GM19455 (cell line): ENCODE results near the gene ARIH1.
"Not testable (repeated sequence)": the region's sequence is repeated elsewhere in the genome, so short reads cannot be mapped to it uniquely, and the experiment has no call there.

Source experiments
- ATAC-seq: cut with Tn5 transposase; IDR thresholded peaks from one replicate; pipeline ENCODE4 v1.9.1; 2021; ENCODE audit not compliant: unreplicated experiment

ARIH1 gene

GRCh38 chr15:72593838-72594237 is 119.7 kb downstream of the ARIH1 start:
- ATAC-seq = no peak

DNA sequence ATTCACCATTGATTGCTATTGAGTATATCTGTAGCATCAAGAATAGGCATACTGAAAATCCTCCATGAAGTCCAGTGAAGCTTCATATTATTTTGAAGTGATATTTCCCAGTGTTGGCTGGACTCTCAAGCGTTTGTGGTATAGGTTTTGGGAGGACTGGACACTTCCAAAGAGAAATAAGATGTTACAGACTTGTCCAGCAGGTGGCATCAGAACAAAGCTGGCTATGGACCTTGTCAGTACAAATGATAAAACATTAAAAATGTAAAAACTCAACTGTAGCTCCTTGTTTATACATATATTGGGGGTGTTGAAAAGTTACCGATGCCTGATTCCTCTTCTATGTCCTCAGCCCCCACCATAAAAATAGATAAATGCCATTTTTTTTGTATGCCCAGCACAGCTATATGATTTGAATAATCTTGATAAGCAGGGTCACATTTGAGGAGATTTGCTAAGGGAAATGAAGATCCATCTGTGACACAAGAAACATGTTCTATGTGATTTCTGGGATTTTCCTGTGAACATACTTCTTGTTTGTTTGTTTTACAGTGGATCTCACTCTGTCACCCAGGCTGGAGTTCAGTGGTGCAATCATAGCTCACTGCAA is 125.8 kb downstream of the ARIH1 start:
- no peak for ATAC-seq

GRCh38 chr15:72604794-72605193 is 130.7 kb downstream of the ARIH1 start:
- ATAC-seq = no peak

GRCh38 chr15:72608084-72608483 is 134.0 kb downstream of the ARIH1 start:
- ATAC-seq = not testable (repeated sequence)

GRCh38 chr15:72609862-72610261 is 135.7 kb downstream of the ARIH1 start:
- ATAC-seq = no peak

DNA sequence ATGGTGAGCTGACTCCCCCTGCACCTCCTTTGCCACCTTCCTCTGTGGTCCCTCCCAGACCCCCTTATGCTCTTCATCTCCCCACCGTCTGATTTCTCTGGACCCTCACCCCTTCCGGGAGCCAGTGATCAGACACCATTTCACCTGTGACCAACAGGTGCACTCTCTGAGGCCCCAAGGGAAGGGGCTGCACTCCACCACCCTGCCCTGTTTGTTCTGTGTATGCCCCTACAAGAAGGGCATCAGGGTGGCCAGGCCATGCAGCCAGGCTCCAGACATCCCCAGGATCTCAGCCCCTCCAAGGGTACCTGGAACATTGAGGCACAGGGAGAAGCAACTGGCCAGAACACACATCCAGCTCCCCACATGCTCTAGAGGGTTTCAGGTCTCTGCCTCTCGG is 138.2 kb downstream of the ARIH1 start:
- ATAC-seq = not testable (repeated sequence)

DNA sequence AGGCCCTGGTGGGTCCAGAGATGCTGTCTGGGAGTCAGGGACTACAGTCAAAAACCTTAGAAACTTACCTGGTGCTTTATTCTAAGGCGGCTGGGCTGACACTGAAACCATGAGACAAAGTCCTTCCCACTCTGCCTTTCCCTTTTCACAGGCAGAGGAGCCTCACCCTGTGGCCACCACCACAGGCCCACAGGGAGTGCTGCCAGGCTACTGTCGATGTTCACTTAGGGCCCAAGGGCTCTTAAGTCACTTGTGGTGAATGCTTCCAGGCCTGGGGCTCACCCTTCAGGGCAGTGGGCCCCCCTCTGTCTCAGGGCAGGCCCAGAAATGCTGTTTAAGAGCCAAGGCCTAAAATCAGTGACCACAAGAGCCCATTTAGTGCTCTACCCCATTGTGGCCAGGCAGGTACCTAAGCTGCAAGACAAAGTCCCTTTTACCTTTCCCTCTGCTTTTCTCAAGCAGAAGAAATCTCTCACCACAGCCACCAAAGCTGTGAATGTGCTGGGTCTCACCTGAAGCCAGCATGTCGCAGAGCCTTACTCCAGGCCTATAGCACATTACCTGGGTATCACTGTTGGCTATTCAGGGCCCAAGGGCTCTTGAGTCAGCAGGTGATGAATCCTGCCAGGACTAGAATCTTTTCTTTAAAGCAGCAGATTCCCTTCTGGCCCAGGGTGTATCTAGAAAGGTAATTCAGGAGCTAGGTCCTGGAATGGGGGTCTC is 140.8 kb downstream of the ARIH1 start:
- ATAC-seq = no peak

- not testable (repeated sequence) for ATAC-seq
These were observed 141.6 kb downstream of the ARIH1 start for GRCh38 chr15:72615533-72616233.

GRCh38 chr15:72616491-72617210 is 142.5 kb downstream of the ARIH1 start:
- ATAC-seq = no peak

DNA sequence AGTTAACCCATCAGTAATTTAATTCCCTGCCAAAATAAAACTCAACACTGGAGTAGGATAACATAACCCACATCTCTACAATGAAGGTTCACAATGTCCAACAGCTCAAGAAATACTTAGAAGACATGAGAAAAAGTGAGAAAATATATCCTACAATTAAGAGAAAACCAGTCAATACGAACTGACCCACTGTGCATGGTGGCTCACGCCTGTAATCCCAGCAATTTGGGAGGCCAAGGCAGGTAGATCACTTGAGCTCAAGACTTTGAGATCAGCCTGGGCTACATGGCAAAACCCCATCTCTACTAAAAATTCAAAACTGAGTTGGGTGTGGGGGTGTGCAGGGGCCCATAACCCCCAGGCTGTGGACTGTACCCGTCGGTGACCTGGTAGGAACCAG is 149.7 kb downstream of the ARIH1 start:
- not testable (repeated sequence) for ATAC-seq

GRCh38 chr15:72626153-72626552 is 152.0 kb downstream of the ARIH1 start:
- not testable (repeated sequence) for ATAC-seq

- not testable (repeated sequence) for ATAC-seq
These were observed 154.3 kb downstream of the ARIH1 start for GRCh38 chr15:72628249-72629067.

DNA sequence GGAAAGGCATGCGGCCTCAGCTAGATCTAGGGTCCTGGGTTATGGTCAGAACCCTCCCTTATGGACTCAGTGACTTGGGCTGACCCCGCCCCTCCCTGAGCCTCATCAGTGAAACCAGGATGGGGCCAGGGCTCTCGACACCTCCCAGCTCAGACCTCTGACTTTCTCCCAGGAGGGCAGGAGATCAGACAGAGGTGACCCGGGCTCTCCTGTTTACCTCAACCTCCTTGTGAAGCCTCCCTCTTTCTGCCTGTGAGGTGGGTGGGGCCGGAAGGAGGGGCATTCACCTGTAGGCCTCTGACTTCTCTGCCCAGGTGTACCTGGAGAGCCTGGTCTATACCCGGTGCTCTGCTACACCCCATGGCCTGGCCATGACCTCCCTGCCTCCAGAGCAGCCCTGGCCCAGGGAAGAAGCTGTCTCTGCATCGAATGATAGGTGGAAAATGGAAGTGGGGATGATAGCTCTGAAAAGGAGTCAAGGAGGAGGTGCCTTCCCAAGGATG is 155.0 kb downstream of the ARIH1 start:
- not testable (repeated sequence) for ATAC-seq

DNA sequence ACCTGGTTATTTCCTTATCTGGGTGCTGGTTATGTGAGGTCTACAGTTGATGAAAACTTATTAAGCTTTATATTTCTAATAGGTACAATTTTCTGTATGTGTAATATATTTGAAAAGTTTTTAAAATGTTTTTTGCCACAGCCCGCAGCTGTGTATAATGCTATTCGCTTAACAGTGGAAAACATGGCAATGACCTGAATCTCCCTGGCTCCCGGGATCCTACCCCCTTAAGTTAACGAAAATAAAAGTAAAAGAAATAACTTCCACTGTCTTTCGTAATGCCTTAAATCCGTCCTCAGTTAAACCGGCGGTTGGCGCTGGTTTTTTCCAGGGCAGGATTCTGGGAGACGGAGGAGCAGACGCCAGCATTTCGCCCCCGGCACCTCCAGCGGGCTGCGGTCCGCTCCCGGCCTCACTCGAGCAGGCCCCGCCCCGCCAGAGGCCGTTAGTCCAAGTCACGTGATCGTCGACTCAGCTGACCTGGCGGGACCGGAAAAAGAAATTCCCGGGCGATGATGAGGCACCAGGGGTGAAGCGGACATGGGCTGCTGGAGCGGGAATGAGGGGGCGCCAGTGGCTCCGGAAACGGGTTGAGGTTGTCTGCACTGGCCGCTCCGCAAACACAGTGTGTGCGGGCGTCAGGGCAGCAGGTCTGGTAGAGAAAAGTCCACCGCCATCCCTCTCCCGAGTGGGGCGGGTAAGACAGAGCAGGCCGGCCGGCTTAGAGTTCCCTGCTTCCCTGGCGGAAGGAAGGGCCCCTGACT is 162.6 kb downstream of the ARIH1 start:
- ATAC-seq = not testable (repeated sequence)

DNA sequence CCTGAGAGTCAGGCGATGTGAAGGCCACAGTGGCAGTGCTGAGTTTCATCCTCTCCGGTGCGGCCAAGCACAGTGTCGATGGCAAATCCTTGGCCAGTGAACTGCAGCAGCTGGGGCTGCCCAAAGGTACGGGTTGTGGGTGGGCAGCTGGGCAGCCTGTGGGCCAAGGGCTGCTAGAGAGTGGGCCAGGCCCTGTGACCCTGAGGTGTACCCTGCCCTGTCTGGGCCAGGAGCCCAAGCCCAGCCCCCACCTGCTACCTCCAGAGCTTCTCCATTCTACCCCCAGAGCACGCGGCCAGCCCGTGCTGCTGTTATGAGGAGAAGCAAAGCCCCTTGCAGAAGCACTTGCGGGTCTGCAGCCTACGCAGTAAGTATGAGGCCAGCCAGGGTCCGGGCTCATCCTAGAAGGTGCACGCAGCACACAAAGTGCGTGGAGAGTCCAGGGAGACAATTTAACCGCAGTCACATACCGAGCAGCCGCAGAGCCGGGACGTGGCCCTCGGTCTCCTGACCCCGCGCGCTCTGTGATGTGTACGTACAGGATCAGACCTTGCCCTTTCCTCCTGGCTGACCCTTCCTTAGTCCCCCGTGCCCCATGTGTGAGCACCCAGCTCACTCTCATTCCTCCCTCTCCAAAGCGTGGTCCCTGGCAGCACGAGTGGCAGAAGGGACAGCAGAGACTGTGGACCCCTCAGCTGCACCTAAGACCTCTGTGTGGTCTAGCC is 165.8 kb downstream of the ARIH1 start:
- ATAC-seq = not testable (repeated sequence)

DNA sequence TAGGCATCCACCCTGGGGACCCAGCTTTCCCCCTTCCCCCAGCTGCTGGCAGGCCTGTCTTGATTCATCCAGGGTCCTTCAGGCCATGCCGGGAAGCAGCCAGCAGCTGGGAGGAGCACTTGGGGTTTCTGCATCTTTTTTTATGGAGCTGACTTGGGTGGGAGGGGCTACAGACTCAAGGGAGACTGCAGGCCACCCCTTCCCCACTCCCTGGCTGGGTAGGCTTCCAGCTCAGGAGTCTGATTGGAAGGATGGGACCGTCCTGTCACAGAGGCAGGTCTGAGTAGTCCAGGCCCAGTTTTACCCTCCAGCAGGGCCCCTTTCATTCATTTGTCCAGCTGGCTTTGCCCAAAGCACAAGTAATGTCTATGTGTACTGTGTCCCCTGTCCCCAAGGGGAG is 168.1 kb downstream of the ARIH1 start:
- ATAC-seq = not testable (repeated sequence)

DNA sequence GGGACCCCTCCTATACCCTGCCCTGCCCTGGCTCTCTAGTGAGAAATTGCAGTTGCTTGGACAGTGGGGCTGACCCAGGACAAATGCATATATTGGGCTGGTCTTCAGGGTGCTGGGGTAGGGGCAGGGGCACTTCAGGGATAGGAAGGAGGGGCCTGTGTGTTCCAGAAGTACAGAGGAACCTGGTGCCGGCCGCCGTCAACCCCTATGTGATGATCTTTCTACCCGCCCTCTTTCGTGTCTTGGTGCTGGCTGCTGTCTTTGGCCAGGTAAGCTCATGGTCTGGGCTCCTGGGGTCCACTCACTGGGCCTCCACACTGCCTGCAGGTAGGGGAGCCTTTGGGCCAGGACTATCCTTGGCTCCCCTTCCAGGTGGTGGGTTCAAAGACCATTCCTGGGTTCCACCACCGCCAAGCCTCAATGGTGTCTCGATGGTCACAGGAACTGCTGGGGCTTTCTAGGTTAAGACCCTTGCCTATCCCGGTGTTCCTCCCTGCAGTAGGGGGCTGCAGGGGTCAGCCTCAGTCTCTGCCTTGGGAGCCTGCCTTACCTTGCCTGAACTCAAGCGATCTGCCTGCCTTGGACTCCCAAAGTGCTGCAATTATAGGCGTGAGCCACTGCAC is 174.6 kb downstream of the ARIH1 start:
- ATAC-seq = not testable (repeated sequence)
